Ovary (tissue), 9 donors: ENCODE measurements around the gene MYO1F. TPM values are rescaled to one million over a fixed set of nuclear protein-coding genes. Genes with fewer than 3 reads are reported as not detected.

Experiments used
- DNase-seq, 5 donors: peaks; one replicate each; pipeline ENCODE4 v3.0.0-alpha.2; 2019 to 2020
- H3K27ac ChIP-seq, 2 donors: fragments of 200-600 bp; one replicate each; pipeline versions ENCODE4 v1.5.1 to v1.8.0; 2019 to 2022
- H3K27me3 ChIP-seq: fragments of 200-600 bp; one replicate; pipeline ENCODE4 v1.8.0; 2022
- H3K36me3 ChIP-seq: fragments of 200-600 bp; sonication (generic); one replicate; pipeline ENCODE4 v1.5.1; 2019
- H3K4me1 ChIP-seq: one replicate; pipeline ENCODE4 v1.8.1; 2013; ENCODE audit warnings: mild to moderate bottlenecking, moderate library complexity; ENCODE audit not compliant: insufficient read depth
- H3K4me3 ChIP-seq: fragments of 200-600 bp; sonication (generic); one replicate; pipeline ENCODE4 v1.5.1; 2017
- H3K9me3 ChIP-seq, 2 donors: fragments of 200-600 bp in 1 of 2; sonication (generic) in 1 of 2; one replicate each; pipeline versions ENCODE4 v1.5.1 to v1.8.1; 2013 to 2019; ENCODE audit warnings: mild to moderate bottlenecking in 1 of 2, moderate library complexity in 1 of 2
- CTCF ChIP-seq, 3 donors: fragments of 450-650 bp in 2 of 3; fragments of 200-600 bp in 1 of 3; IDR thresholded peaks; one replicate each; pipeline versions ENCODE4 v1.5.1 to v1.8.0; 2016 to 2022; ENCODE audit warnings: antibody characterized with exemption in 3 of 3, mild to moderate bottlenecking in 1 of 3
- EP300 ChIP-seq: sonication (generic); formaldehyde crosslinking; IDR thresholded peaks from one replicate; pipeline ENCODE4 v1.6.1; 2017; ENCODE audit warnings: antibody characterized with exemption
- POLR2A ChIP-seq: fragments of 450-650 bp; IDR thresholded peaks from one replicate; pipeline ENCODE4 v1.6.1; 2017; ENCODE audit warnings: antibody characterized with exemption, mild to moderate bottlenecking, moderate library complexity
- WGBS, 3 donors: extraction: QIAGEN DNeasy Blood & Tissue Kit in 1 of 3; methylation state at CpG; one replicate each; pipeline versions ENCODE4 v1.1.5 to v1.1.7; 2013 to 2017; 5-methylcytosine and 5-hydroxymethylcytosine counted together
- intact Hi-C, 4 donors: fragments of 100-400 bp; cut with DNase I; formaldehyde crosslinking; loops; one replicate each; pipeline versions ENCODE4 v1.11.0 to v1.15.1; 2022 to 2023
- polyA plus RNA-seq, 2 donors: library from polyadenylated mRNA; stranded (reverse); fragments of 200-250 nt in 1 of 2; fragments of 350-450 nt in 1 of 2; fragmentation: Illumina TruSeq in 1 of 2; extraction: RNeasy Lipid Tissue Mini Kit (QIAGEN cat#74804) in 1 of 2; gene quantifications; one replicate each; pipeline ENCODE4 v1.2.3, GENCODE V29; 2013 to 2014
- total RNA-seq, 7 donors: library from RNA; depleted of rRNA in 2 of 7; stranded (reverse); fragments of >200 nt in 2 of 7; fragmentation: NEBNext Ultra II Directional in 3 of 7; extraction: Animal tissue kit (Norgen Biotek cat#: 25700) in 3 of 7; gene quantifications; one replicate each; pipeline versions ENCODE4 v1.1.0 to v1.2.4, GENCODE V29; 2016 to 2023
- donor health status: DM: no; HTN: no; CAD: no; lungs with moderate emphysema.
- donor health status: DM: no; HTN: no; CAD: no.
- donor health status: Bipolar disorder and iron deficiency.
- donor health status: DM: yes; HTN: yes; CAD: no.
- donor health status: DM: no; HTN: no; CAD: no.
- donor health status: DM: yes; HTN: yes; CAD: no.

Gene MYO1F
- total and polyA plus RNA-seq, 9 donors, result 3.5 to 13.6 (median 5.4) TPM

DNA sequence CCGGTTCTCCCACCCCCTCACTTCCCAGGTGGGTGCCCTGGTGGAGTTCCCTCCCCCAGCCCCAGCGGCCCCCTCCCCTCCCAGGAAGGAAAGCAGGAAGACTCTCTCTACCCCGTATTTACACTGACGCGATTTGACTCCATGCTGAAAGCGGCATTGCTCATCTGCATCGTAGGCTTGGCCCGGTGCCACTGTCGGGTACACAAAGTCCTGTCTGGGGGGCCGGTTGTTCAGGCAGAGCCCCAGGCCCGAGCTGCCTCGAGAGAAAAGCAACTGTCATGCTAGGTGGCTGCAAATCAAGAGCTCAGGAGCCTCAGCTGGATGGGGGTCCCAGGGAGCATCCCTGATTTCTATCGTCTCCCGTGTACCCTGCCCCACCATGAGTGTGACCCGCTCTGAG, 18.4 kb upstream of the MYO1F start:
- Histone ChIP-seq H3K4me3 (no peak overlapping the region), H3K36me3 (no peaks in the 10 kb centered on the region), H3K27ac (no peak overlapping the region), H3K9me3 (no peaks in the 10 kb centered on the region), H3K4me1 (no peaks in the 10 kb centered on the region), H3K27me3 (no peaks in the 10 kb centered on the region)
- WGBS, 3 donors, result 67 to 74% (median 73%) methylated on average over 15 of the region's 15 CpGs
- intact Hi-C loops, result no loop called here
- TF ChIP-seq POLR2A (no peak), CTCF (IDR thresholded peaks at IDR 0.05) (no peak), EP300 (no peak)
- peak in 2 of 5 donors; percentile 47 to 56 for DNase-seq

DNA sequence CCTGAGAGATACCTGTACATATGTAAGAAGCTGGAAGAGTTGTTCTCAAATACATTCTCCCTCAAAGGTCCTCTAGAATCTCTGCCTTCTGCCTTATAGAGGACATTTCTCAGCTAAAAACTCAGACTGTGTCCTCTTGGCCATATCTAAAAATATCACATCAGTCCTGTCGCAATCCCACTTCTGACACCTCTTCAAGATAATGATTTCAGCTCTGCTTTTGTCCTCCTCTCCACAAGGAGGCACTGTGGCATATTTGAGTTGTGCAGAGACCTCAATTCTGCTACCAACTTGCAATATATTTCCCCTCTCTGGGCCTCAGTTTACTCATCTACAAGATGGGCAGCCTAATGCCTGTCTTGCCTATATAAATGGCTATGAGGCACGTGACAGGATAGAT, 16.7 kb upstream of the MYO1F start:
- 94 to 100% (median 96%) methylated on average over 2 of the region's 2 CpGs for WGBS, 3 donors
- H3K9me3 ChIP-seq, result no peaks in the 10 kb centered on the region
- no peak overlapping the region for H3K27ac ChIP-seq
- no peak overlapping the region for H3K4me3 ChIP-seq
- intact Hi-C loops, result no loop called here
- no peak for DNase-seq
- TF ChIP-seq POLR2A (no peak), EP300 (no peak), CTCF (IDR thresholded peaks at IDR 0.05) (no peak)
- H3K27me3 ChIP-seq, result no peaks in the 10 kb centered on the region
- H3K36me3 ChIP-seq, result no peaks in the 10 kb centered on the region
- no peaks in the 10 kb centered on the region for H3K4me1 ChIP-seq

DNA sequence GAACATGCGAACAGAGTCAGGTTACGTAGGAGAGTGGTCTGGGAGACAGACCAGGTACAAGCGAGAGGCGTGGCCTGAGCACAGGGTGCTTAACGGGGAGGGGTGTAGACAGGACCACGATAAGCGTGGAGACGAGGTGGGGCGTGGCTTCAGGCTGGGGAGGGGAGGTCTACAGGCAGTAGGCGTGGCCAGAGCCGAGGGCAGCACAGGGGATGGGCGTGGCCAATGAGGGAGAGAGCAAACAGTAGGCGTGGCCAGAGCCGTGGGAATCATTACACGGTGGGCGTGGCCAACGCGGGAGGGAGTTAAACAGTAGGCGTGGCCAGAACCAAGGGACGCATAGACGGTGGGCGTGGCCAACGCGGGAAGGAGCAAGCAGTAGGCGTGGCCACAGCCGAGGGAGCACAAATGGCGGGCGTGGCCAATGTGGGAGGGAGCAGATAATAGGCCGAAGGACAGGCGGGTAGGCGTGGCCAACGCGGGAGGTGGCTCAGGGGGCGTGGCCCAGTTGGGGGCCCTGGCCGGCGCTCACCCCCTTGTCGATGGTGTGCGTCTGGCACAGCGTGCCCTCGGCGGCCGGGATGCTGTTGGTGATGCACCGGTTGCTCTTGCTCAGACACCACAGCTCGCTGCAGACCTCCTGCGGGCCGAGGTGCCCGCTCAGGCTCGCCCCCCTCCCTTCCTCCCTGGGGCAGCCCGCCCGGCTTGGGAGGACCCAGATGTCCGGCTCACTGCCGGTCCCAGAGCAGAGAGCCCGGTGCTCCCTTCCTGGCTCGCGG, 15.2 kb upstream of the MYO1F start:
- no peaks in the 10 kb centered on the region for H3K4me1 ChIP-seq
- no peaks in the 10 kb centered on the region for H3K36me3 ChIP-seq
- TF ChIP-seq EP300 (no peak), POLR2A (no peak), CTCF (IDR thresholded peaks at IDR 0.05) (no peak)
- DNase-seq, result peak; percentile 99 to 100 (median 100)
- 0 to 1% (median 0%) methylated on average over 44 to 55 of the region's 55 CpGs for WGBS, 3 donors
- H3K27ac ChIP-seq, result peak overlapping the region in 1 of 2 donors; percentile 70
- H3K9me3 ChIP-seq, result no peaks in the 10 kb centered on the region
- H3K4me3 ChIP-seq, result peak overlapping the region; percentile 43
- no peaks in the 10 kb centered on the region for H3K27me3 ChIP-seq
- intact Hi-C loops, result no loop called here

DNA sequence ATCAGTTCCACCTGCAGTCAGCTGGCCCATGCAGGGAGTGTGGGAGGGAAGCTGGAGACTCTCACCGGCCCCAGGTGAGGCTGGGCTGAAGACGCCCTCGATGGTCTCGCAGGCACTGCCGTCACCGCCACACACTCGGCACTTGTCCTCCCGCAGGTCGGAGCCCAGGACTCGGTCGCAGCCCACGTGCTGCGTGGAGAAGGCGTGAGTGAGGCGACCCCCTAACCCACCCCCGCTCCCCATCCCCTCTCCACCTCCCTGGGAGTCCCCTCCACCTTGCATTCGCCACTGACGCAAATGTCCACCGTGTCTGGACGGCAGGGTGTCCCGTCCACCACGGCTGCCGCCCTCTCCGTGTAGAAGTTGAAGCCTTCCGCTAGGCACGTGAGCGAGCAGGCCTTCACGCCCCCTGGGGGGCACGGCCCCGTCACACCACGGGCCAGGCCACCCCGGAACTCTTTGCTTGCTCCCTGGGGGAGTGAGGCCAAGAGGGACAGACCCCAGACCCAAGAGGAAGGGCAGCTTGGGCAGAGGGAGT, 12.0 kb upstream of the MYO1F start:
- TF ChIP-seq POLR2A (no peak), CTCF (IDR thresholded peaks at IDR 0.05) (no peak), EP300 (no peak)
- H3K9me3 ChIP-seq, result no peaks in the 10 kb centered on the region
- WGBS, 3 donors, result 81 to 87% (median 85%) methylated on average over 32 of the region's 32 CpGs
- intact Hi-C loops, result no loop called here
- no peaks in the 10 kb centered on the region for H3K27me3 ChIP-seq
- H3K36me3 ChIP-seq, result no peaks in the 10 kb centered on the region
- DNase-seq, result no peak
- no peaks in the 10 kb centered on the region for H3K4me1 ChIP-seq
- H3K27ac ChIP-seq, result no peak overlapping the region
- H3K4me3 ChIP-seq, result no peak overlapping the region
